Natural killer cell (primary cell): Measurements from ENCODE around the gene HBEGF. TPM values are rescaled to one million over a fixed set of nuclear protein-coding genes. Genes with fewer than 3 reads are reported as not detected.

Source experiments
- ATAC-seq, 3 donors: fragments of 150-1000 bp in 2 of 3; fragments of 200-7000 bp in 1 of 3; cut with Tn5 transposase; 1 replicate in 1 of 3; 2 replicates in 2 of 3; pipeline ENCODE4 v1.10.0; 2021; ENCODE audit warnings: mild to moderate bottlenecking in 2 of 3, moderate library complexity in 2 of 3
- DNase-seq, 2 donors: peaks; one replicate each; pipeline versions ENCODE4 v3.0.0 to v3.0.0-alpha.2; 2013 to 2021; ENCODE audit warnings: mixed read lengths in 1 of 2
- H3K27ac ChIP-seq: one replicate; pipeline ENCODE4 v1.5.1; 2013; ENCODE audit warnings: mild to moderate bottlenecking, low read length
- H3K27me3 ChIP-seq: one replicate; pipeline ENCODE4 v1.6.1; 2013; ENCODE audit warnings: low read length; ENCODE audit not compliant: control insufficient read depth, insufficient read depth
- H3K36me3 ChIP-seq: one replicate; pipeline ENCODE4 v1.6.1; 2013; ENCODE audit warnings: low read length; ENCODE audit not compliant: control insufficient read depth, insufficient read depth
- H3K4me1 ChIP-seq: one replicate; pipeline ENCODE4 v1.6.1; 2013; ENCODE audit warnings: low read length; ENCODE audit not compliant: control insufficient read depth, insufficient read depth
- H3K4me3 ChIP-seq: one replicate; pipeline ENCODE4 v1.5.1; 2013; ENCODE audit warnings: low read length
- H3K9me3 ChIP-seq: one replicate; pipeline ENCODE4 v1.6.1; 2013; ENCODE audit warnings: low read length; ENCODE audit not compliant: control insufficient read depth, insufficient read depth
- H3K27ac Mint-ChIP-seq, 2 donors: one replicate each; pipeline ENCODE4 v1.8.0; 2022; ENCODE audit warnings: mild to moderate bottlenecking in 2 of 2, mixed read lengths in 2 of 2, moderate library complexity in 1 of 2
- H3K27me3 Mint-ChIP-seq, 2 donors: one replicate each; pipeline ENCODE4 v1.8.0; 2022; ENCODE audit warnings: low read depth in 2 of 2, mixed read lengths in 2 of 2
- H3K36me3 Mint-ChIP-seq: one replicate; pipeline ENCODE4 v1.8.0; 2022; ENCODE audit warnings: mixed read lengths
- H3K4me1 Mint-ChIP-seq, 2 donors: one replicate each; pipeline ENCODE4 v1.8.0; 2022; ENCODE audit warnings: mixed read lengths in 2 of 2
- H3K4me3 Mint-ChIP-seq: one replicate; pipeline ENCODE4 v1.8.0; 2022; ENCODE audit warnings: mild to moderate bottlenecking, moderate library complexity, mixed read lengths
- H3K9me3 Mint-ChIP-seq, 2 donors: one replicate each; pipeline ENCODE4 v1.8.0; 2022; ENCODE audit warnings: mixed read lengths in 2 of 2
- CTCF ChIP-seq: fragments of 200-600 bp; IDR thresholded peaks from one replicate; pipeline ENCODE4 v1.8.0; 2022; ENCODE audit warnings: antibody characterized with exemption
- WGBS: methylation state at CpG from one replicate; pipeline ENCODE4 v1.1.7; 2013; ENCODE audit warnings: missing lambda C conversion rate; ENCODE audit not compliant: insufficient coverage; 5-methylcytosine and 5-hydroxymethylcytosine counted together
- intact Hi-C: fragments of 100-400 bp; cut with micrococcal nuclease; formaldehyde crosslinking; loops from one replicate; pipeline ENCODE4 v1.14.2; 2022
- total RNA-seq, 4 donors: library from RNA; stranded (reverse); fragments of 120-200 nt in 1 of 4; gene quantifications; one replicate each; pipeline versions ENCODE4 v1.2.3 to v1.2.4, GENCODE V29; 2013 to 2022

Gene HBEGF
- total RNA-seq, 3 donors from 2014 or later (not counting 1 experiment from before 2014, with no cell fraction given): 5.1 to 9.9 (median 7.8) TPM

- no peak overlapping the region for H3K4me3 Mint-ChIP-seq
- intact Hi-C loops: no loop called here
- WGBS: 100% methylated on average over 1 of the region's 1 CpG
- no peaks in the 10 kb centered on the region for H3K36me3 Mint-ChIP-seq
- no peak overlapping the region for H3K27ac Mint-ChIP-seq
- DNase-seq: no peak
- Histone ChIP-seq H3K9me3 (no peaks in the 10 kb centered on the region), H3K36me3 (peaks cover under 1% of the 10 kb centered on the region), H3K27me3 (no peaks in the 10 kb centered on the region), H3K27ac (no peak overlapping the region), H3K4me3 (no peak overlapping the region), H3K4me1 (no peaks in the 10 kb centered on the region)
- no peaks in the 10 kb centered on the region for H3K9me3 Mint-ChIP-seq
- ATAC-seq: no peak
- H3K4me1 Mint-ChIP-seq: peaks cover 16 to 44% of the 10 kb centered on the region in 2 donors
- no peaks in the 10 kb centered on the region for H3K27me3 Mint-ChIP-seq
- TF ChIP-seq CTCF: no peak
These were observed 54.0 kb downstream of the HBEGF start for GRCh38 chr5:140292212-140293036.

- TF ChIP-seq CTCF: no peak
These were observed 58.4 kb downstream of the HBEGF start for GRCh38 chr5:140287801-140288521.

GRCh38 chr5:140286424-140286823 lies 60.0 kb downstream of the HBEGF start:
- no peak for ATAC-seq
- no peak for DNase-seq
- no peak overlapping the region for H3K4me3 Mint-ChIP-seq
- no peak overlapping the region for H3K27ac ChIP-seq
- no peaks in the 10 kb centered on the region for H3K9me3 Mint-ChIP-seq
- H3K27me3 ChIP-seq: no peaks in the 10 kb centered on the region
- no peaks in the 10 kb centered on the region for H3K27me3 Mint-ChIP-seq
- H3K4me1 Mint-ChIP-seq: peaks cover 28 to 37% of the 10 kb centered on the region in 2 donors
- H3K4me3 ChIP-seq: no peak overlapping the region
- no peaks in the 10 kb centered on the region for H3K4me1 ChIP-seq
- no peak overlapping the region for H3K27ac Mint-ChIP-seq
- no peaks in the 10 kb centered on the region for H3K36me3 Mint-ChIP-seq
- H3K9me3 ChIP-seq: no peaks in the 10 kb centered on the region
- intact Hi-C loops: no loop called here
- WGBS: 100% methylated on average over 2 of the region's 5 CpGs
- TF ChIP-seq CTCF: no peak
- no peaks in the 10 kb centered on the region for H3K36me3 ChIP-seq

More at GRCh38 chr5:140287801-140288521, 58.4 kb downstream of the HBEGF start:
- DNase-seq (no peak), ATAC-seq (no peak)
- WGBS: 100% methylated on average over 2 of the region's 7 CpGs
- peaks cover 31 to 39% of the 10 kb centered on the region in 2 donors for H3K4me1 Mint-ChIP-seq
- intact Hi-C loops: no loop called here
- Histone ChIP-seq H3K27ac (no peak overlapping the region), H3K9me3 (no peaks in the 10 kb centered on the region), H3K4me3 (no peak overlapping the region), H3K36me3 (no peaks in the 10 kb centered on the region), H3K27me3 (no peaks in the 10 kb centered on the region), H3K4me1 (no peaks in the 10 kb centered on the region)
- H3K36me3 Mint-ChIP-seq: no peaks in the 10 kb centered on the region
- H3K27me3 Mint-ChIP-seq: no peaks in the 10 kb centered on the region
- H3K4me3 Mint-ChIP-seq: no peak overlapping the region
- no peaks in the 10 kb centered on the region for H3K9me3 Mint-ChIP-seq
- no peak overlapping the region for H3K27ac Mint-ChIP-seq
